ENCODE data around the gene IMMP2L. TPM values are rescaled to one million over a fixed set of nuclear protein-coding genes. Genes with fewer than 3 reads are reported as not detected.

Gene IMMP2L
- total RNA-seq, 1 experiment from 2014 or later: 8.7 TPM

- DNase-seq (ENCODE audit: low spot score): no peak
These were observed 169.1 kb downstream of the IMMP2L start for GRCh38 chr7:111393011-111393754.

DNA sequence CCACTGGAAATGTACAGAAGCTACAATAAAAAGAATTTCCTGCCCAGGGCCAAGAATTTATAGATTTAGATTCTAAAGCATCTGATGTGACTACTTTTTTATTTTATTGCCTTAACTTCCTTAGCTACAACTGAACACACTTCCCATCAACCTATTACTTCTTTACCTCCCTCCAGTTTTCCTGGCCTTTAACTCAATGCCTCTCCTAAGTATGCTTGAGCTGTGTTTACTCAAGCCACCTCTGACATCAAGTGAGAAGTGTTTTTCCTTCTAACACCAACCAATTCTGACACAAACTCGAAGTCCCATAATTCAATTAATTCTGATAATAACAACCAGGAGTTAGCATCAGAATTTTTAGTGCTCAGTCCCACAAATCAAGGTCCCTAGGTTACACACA lies 170.0 kb downstream of the IMMP2L start:
- no peak for DNase-seq (ENCODE audit: low spot score)

DNA sequence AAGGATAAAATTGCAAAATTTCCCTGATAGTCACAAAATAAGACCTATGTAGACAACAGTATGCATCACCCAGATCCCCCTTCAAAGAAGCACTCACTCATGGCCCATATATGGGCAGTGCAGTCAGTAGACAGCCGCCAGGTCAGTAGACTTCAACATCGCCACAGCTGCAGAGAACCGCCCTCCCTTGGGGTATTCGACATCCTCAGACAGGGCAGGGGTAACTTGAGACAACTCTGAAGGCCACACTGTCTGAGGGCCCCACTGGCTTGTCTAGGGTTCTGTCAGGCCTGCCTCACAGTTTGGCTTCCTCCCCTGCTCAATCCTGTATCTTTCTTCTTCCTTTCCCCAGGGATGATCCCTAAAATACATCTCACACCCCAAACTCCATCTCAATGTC lies 172.3 kb downstream of the IMMP2L start:
- DNase-seq (ENCODE audit: low spot score): no peak

GRCh38 chr7:111388912-111389311 lies 173.4 kb downstream of the IMMP2L start:
- no peak for DNase-seq (ENCODE audit: low spot score)

DNA sequence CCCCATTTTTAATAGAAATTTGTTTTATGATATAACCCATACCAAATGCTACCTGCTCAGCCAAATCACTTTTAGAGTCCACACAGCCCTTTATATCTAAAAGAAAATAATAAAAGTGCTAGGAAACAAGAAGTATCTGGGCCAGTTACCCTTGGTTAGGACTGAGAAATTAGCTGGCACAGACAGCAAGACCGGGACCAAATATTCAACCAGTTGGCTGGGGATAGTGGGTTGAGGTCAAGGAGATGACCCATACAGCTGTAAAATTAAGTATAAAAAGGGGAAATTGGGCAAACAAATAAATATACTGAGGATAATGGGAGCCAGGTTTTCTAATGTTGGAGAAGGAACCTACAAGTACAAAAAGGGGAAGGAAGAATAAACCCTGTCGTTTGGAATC lies 174.3 kb downstream of the IMMP2L start:
- no peak for DNase-seq (ENCODE audit: low spot score)

- no peak for DNase-seq (ENCODE audit: low spot score)
These were observed 178.0 kb downstream of the IMMP2L start for GRCh38 chr7:111384065-111384891.

GRCh38 chr7:111383133-111383532 lies 179.2 kb downstream of the IMMP2L start:
- no peak for DNase-seq (ENCODE audit: low spot score)

- no peak for DNase-seq (ENCODE audit: low spot score)
These were observed 180.7 kb downstream of the IMMP2L start for GRCh38 chr7:111381590-111381989.

- no peak for DNase-seq (ENCODE audit: low spot score)
These were observed 181.3 kb downstream of the IMMP2L start for GRCh38 chr7:111380945-111381344.

DNA sequence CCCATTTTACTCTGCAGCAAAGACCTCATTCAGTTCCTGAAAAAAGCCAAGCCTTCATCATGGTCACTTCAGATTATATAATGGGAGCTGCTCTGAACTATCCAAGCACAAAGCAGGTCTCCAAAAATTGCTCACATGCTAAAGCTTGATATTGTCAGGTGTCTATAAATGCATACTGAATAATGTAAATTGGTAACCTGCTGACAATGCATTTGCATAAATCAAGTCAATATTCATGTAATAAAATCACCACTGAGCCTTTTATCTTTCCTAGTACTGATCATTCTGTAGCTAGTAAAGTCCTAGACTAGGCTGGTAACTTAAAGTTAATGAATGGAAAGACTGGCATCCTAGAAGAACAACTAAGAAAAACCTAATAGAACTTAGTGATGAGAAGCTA lies 188.3 kb downstream of the IMMP2L start:
- DNase-seq (ENCODE audit: low spot score): no peak

DNA sequence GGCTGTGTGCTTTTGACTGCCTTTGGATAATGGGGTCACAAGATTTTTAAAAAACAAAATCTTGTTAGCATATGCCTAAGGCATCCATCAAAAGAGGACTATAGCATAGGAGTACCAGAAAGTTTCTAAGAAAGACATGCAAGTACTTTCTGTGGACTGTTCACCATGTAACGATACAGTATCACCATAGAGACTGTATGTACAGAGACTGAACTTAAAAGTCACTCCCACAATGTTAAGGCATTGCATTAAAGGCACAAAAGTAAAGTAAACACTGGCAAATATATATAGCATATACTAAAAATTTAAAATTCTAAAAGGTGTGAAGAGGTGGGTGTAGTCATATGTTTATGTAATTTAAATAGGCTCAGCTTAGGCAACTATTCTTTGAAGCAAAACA lies 190.9 kb downstream of the IMMP2L start:
- no peak for DNase-seq (ENCODE audit: low spot score)

DNA sequence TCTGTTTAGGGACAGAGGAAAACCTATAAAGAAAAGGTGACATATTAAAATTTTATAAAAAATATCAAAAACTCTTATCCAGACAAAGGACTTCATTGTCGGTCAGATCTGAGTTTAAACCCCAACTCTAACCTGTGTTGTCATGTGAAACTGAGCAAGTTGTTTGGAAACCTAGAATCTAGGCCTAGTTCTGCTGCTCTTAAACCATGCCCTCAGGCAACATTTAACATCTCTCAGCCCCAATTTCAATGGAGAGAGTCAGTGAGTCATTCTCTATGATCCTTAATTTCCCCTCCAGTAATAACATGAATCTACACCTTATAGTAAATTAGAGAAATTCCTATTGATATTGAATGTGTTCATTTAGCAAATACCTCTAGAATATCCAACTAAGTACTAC lies 192.3 kb downstream of the IMMP2L start:
- DNase-seq (ENCODE audit: low spot score): no peak

DNA sequence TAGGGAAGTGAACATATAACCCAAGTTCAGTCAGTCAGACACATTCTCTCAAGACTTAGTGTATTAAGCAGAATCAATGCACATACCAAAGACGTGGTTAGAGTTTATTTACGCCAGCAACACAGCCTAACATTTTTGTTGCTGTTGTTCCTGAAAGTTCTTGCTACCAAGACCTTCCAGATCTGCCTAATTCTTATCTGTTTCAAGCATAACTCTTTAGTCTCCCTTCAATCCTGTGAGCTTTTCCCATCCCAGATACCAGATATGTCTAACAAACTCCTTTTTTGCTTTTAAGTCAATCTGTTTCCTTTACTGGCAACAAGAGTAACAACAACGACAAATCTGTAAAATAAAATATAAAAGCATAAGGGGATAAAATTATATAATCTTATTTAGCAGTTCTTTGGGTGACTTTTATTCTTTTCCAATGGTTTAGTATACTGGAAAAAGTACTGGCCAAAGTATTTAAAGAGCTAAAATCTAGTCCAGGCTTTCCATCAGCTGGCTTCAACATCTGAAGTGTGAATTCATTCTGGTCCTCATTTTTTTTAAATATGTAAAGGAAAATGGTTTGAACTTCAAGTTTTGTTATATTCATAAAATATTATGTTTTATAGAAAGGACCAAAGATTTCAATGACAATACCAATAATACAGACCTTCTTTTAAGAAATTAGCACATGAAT lies 193.8 kb downstream of the IMMP2L start:
- DNase-seq (ENCODE audit: low spot score): no peak

- peak; percentile 61 for DNase-seq (ENCODE audit: low spot score)
These were observed 197.9 kb downstream of the IMMP2L start for GRCh38 chr7:111364413-111364812.

- no peak for DNase-seq (ENCODE audit: low spot score)
These were observed 199.2 kb downstream of the IMMP2L start for GRCh38 chr7:111363099-111363498.

DNA sequence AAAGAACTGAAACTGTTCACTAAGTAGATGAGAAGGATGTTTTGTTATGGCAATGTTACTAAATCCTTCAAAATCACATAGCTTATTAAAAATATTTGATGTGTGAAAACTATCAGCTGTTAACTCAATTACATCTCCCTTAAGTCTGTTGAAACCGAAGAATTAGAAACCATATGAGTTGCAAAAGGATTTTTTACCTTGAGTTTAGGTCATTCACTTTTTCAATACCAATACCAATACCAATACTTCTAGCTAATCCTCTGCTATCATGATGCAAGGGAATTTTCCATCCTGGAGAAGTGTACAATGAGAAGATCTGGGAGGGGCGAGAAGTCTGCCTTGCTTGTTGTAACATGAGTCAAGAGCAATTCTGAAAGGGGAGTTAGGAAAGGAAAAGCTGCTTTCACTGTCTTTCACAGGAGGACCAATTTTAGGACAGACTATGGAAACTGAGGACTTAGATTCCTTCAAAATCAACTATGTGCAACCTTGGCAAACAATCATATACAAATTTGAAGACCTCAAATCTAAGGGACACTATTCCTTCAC lies 199.7 kb downstream of the IMMP2L start:
- DNase-seq (ENCODE audit: low spot score): no peak

DNA sequence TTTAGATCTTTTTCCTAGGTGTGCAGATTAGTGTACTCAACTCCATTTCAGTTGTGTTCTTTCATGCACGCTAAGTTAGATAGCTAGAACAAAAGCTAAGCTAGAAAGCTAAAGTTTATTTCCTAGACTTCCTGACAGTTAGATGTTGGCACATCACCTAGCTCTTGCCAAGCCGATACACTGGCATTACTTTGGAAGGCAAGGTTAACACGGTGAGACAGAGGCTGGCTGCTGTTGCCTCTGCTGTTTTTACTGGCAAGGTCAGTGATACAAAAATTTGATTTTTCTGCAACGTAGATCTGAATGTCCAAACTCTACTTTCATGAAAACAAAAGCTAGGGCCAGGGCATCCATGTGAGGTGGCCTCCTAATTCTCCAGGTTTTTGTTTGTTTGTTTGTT lies 203.4 kb downstream of the IMMP2L start:
- DNase-seq (ENCODE audit: low spot score): no peak

DNA sequence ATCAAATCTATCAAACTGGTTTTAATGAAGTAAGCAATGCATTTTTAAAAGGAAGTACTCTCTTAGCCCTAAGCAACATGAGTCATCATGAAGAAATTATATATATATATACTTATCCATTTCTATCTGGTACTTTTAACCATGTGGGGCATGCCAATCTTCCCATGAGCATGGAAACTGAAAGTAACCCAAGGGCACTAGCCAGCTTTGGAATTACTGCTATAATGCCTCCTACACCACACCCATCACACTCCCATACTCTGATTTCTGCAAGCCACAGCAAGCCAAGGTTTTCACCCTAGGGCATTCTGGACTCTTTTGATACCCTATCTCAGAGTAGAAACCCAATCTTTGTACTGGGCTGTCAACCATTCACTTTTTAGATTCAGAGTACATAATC lies 204.6 kb downstream of the IMMP2L start:
- DNase-seq (ENCODE audit: low spot score): peak; percentile 77

GRCh38 chr7:111356941-111357340 lies 205.4 kb downstream of the IMMP2L start:
- no peak for DNase-seq (ENCODE audit: low spot score)

GRCh38 chr7:111352319-111352718 lies 210.0 kb downstream of the IMMP2L start:
- DNase-seq (ENCODE audit: low spot score): no peak

DNA sequence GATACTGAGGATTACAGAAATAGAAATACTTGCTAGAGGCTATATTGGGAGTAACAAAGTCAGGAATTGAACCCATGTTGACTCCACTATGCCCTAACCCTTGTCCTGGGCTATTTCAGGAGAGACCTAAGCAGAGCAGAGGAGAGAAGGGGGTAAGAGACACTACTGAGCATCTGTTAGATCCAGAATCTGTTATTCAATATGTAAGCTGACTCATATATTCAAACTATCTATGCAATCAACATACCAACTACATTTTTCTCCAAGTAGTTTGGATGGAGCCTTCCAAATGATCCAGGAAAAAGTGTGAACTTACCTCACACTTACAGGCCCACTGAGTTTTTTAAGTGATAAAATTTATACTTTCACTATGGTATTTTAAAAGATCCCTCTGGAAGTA lies 216.1 kb downstream of the IMMP2L start:
- DNase-seq (ENCODE audit: low spot score): no peak

DNA sequence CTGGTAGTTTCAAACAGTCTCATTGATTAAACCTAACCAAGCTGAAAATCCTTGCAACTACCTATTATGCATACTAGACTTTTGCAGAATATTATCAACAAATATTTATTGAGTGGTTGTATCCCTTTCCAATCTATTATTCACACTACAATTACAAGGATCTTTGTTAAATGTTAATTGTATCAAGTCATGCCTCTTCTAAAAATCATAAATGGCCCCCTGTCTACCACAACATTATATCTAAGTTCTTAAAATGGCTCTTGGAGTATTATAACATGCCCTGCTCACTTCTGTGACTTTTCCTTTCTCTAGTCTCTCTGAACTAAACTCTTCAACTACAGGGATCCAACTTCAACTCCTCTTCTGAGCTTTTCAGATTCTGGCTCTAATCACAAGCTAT lies 219.3 kb downstream of the IMMP2L start:
- no peak for DNase-seq (ENCODE audit: low spot score)
